HG03520 (cell line): Measurements from ENCODE around the gene IRF1.

ENCODE experiments used
- ATAC-seq: cut with Tn5 transposase; IDR thresholded peaks from one replicate; pipeline ENCODE4 v1.9.1; 2021; ENCODE audit warnings: mild to moderate bottlenecking, moderate library complexity; ENCODE audit not compliant: unreplicated experiment

Gene IRF1

DNA sequence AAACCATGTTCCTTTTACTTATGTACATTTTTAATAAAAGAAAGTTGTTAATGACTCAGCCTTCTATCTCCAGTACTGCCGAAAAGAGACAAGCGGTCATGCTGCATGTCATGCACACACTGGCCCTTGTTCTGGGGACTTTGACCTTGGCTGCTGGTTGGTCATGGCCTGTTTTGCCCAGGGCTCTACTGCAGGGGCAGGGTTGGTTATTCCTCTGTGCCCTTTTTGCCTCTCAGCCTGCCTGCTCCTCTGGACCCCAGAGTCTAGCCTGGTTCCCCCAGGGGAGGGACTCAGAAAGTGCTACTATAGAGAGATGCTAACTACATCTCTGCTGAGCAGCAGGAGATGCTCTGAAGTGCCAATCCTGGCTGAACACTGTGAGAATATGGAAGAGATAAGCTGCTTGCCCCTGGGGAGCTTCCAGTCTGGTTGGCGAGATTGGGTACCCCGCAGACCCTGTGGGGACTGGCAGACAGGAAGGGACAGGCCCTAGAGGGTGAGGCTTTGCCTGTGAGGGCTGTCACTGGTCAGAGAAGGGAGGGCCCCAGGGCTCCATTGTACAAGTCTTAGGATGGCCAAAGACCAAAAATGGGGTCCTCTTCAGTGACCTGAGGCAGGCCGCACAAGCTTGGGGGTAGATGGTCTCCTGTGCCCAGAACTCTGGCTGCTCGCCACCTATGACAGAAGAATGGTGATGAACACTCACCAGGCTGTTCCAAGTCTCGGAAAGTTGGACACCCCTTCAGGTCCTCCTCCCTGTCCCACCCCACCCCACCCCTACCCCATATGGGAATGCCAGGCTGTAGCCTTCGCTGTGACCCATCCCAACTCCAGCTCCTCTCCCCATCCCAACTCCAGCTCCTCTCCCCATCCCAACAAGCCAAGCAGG is 14.3 kb downstream of the IRF1 start:
- no peak for ATAC-seq

DNA sequence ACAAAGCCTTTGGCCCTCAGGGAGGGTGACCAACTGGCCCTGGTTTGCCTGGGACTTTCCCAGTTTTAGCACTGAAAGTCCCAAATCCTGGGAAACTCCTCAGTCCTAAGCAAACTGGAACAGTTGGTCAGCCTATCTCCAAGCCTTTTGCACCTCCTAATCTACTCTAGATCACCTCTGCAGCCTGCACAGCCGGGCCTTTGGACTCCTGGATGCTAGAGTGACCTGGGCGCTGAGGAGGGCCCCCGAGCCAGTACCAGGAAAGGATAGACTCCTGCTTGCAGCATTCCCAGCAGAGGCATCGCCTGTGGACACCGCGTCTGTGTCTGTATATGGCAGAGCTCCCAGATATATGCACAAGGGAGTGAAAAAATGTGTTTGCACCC is 15.1 kb downstream of the IRF1 start:
- no peak for ATAC-seq

DNA sequence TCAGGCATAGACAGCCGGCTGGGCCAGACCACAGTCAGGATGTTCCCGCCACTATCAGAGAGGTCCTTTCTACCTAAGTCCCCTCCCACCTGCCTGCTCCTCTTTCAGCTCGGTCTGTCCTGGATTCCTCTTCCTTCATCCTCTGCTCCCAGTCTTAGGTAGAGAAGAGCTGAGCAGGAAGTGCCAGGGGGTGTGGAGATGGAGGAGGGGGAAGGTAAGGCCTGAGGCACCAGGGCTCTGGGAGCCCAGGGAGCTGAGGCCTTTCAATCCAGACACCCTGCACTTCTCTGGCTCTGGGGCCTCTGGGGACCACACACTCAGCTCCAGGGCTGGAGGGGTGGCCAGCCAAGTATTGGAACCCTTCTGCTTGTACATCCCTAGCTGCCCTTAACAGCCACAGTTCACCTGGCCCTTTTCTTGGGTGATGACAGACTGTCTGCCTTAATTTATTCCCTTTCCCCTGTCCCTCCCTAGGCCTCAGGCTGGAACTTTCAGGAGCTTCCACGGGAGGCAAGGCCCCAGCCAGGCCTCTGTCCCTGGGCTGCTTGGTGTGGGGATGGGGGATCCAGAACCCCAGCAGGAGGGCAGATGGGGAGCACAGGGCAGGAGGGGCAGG is 15.6 kb downstream of the IRF1 start:
- ATAC-seq, result no peak

DNA sequence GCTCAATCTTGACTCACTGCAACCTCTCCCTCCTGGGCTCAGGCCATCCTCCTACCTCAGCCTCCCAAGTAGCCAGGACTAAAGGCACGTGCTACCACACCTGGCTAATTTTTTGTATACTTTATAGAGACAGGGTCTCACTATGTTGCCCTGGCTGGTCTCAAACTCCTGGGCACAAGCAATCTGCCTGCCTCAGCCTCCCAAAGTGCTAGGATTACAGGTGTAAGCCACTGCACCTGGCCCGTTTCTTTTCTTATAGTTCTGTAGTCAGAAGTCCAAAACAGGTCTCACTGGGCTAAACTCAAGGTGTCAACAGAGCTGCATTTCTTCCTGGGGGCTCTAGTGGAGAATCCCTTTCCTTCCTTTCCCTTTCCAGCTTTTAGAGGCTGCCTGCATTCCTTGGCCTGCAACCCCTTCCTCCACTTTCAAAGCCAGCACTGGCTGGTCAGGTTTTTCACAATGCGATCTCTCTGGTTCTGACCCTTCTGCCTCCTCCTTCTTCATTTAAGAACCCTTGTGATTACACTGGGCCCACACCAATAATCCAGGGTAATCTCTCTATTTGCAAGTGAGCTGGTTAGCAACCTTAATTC is 16.3 kb downstream of the IRF1 start:
- ATAC-seq, result no peak

DNA sequence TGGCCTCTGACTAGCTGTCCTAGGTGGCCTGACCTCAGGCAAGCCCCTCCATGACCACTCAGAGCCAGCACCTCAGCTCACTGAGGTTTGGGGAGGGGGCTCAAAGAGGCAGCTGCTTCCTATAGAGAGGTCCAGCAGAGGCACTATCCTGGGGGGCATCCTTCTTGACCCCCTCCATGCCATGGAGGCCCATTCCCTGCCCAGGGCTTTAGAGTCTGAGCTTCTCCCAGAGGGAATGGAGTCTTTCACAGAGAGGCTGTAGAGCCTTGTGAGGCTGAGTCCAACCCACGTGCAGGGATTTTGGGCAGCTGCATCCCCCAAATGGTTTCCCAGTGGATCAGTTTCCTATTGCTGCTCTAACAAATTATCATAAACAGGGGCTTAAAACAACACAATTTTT is 16.9 kb downstream of the IRF1 start:
- ATAC-seq, result no peak

DNA sequence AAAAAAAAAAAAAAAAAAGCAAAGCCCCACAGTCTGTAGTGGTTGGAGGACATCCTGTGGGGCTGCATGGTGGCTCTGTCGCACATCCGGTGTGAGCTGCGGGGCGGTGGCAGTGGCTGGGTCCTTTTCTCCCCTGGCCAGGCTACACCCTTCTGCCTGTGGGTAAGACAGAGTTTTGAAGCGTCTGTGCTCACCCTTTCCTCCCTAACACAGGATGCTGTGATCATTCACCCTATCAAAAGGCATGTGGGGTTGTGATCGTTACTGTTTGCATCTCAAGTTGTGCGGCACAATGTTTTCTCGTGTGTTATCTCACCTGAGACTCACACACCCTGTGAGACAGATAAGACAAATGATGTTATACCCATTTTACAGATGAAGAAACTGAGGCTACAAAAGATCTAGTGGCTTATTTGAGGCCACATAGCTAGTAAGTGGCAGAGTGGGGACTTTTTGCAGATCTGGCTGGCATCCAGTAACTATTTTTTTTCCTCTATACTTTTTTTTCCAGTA is 17.5 kb downstream of the IRF1 start:
- ATAC-seq, result peak; percentile 82

DNA sequence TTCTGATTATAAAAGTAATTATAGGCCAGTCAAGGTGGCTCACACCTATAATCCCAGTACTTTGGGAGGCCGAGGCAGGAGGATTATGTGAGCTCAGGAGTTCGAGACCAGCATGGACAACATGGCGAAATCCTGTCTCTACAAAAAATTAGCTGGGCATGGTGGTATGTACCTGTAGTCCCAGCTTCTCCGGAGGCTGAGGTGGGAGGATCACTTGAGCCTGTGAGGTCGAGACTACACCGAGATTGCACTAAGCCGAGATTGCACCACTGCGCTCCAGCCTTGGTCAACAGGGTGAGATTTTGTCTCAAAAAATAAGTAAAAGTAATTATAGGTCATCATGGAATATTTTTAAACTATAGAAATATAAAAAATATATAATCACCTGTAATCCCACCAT is 18.1 kb downstream of the IRF1 start:
- no peak for ATAC-seq

DNA sequence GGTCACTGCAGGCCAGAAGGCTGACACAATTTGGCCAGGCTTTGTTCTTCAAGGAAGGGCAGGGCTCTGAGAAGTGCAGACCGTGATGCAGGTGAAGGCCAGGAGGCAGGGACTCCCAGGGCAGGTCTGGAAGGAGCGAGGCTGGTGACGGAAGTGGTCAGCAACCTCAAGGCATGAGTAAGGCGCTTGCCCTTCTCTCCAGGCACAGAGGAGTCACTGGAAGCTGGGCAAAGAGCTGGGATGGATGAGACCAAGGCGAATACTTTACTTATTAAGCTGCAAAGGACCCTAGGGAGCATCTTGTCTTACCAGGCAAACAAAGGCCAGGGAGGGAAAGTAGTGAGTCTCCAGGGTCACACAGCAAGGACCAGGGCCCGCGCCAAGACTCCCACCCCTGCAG is 18.6 kb downstream of the IRF1 start:
- ATAC-seq, result no peak

DNA sequence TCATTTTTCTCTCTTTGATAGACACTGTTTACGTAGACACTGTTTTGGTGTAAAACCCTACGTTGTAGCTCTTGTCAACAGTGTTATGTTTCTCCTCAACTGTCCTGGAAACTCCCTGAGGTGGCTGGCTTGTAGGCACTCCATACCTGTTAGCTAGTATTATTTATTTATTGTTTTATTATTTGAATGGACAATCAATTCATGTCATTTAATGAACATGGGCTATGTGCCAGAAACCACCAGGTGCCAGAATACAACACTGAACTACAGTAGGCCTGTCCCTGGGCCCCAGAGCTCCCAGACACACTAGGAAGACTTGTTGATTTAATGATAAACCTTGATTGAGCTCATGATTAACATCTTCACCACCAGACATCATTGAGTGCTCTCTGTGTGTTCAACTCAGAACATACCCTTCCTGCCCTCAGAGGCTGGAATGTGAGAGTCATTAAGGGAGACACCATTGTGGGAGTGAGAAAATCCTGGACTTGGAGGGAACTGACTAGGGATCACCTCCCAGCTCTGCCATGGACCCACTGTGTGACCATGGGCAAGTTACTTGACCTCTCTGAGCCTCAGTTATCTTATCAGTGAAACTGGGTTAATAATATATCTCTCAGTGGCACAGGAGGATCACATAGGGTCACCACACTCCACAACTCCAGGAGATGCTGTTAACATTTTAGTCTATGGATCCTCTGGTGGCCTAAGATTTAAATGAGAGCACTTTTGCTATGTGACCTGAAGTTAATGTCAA is 19.2 kb downstream of the IRF1 start:
- ATAC-seq, result no peak

DNA sequence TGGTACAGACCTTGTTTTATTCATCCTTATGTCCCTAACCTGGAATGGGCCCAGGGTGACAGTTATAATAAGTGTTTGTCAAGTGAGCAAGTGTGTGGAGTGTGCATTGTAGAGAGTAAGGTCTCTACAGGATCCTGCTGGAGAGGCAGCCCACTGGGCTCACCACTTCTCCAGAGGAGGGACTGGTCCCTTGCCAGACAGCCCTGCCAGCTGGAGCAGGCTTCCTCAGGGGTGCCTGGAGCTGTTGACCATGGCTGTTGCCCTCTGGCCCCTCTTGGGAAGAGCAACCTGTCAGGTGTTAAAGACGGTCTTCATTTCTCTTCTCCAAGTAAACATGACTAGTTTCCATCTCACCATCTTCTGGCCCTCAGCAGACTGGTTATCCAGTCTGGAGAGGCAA is 20.0 kb downstream of the IRF1 start:
- no peak for ATAC-seq

DNA sequence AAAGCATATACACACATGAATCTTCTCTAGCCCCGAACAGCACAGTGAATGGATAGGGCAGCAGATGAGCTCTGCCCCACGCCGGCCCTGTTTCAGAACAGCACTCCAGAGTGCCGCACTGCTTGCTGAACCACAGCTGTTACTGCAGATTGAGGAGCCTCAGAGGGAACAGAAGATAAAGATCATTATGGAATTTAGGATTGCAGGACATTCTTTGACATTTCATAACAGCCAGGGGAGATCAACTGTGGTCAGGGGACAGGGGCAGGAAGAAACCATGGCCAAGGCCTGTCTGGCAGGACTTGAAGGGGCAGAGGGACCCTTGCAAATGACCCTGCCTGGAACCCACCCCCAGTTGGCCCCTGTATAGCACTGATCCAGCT is 20.6 kb downstream of the IRF1 start:
- no peak for ATAC-seq

DNA sequence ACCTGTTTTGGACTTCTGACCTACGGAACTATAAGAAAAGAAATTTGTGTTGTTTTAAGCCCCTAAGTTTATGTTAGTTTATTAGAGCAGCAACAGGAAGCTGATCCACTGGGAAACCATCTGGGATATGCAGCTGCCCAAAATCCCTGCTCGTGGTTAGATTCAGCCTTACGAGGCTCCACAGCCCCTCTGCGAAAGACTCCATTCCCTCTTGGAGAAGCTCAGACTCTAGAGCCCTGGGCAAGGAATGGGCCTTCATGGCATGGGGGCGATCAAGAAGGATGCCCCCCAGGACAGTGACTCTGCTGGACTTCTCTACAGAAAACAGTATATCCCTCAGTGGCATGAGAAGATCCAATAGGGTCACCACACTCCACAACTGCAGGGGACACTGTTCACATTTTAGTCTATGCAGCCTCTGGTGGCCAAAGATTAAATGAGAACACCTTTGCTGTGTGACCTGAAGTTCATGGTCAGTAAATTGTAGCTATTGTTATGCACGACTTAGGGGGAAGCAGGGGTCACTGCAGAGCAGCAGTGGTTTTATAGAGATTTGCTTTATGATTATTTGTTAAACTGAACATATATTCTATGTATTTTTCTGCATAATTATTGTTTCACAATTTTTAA is 21.1 kb downstream of the IRF1 start:
- no peak for ATAC-seq

DNA sequence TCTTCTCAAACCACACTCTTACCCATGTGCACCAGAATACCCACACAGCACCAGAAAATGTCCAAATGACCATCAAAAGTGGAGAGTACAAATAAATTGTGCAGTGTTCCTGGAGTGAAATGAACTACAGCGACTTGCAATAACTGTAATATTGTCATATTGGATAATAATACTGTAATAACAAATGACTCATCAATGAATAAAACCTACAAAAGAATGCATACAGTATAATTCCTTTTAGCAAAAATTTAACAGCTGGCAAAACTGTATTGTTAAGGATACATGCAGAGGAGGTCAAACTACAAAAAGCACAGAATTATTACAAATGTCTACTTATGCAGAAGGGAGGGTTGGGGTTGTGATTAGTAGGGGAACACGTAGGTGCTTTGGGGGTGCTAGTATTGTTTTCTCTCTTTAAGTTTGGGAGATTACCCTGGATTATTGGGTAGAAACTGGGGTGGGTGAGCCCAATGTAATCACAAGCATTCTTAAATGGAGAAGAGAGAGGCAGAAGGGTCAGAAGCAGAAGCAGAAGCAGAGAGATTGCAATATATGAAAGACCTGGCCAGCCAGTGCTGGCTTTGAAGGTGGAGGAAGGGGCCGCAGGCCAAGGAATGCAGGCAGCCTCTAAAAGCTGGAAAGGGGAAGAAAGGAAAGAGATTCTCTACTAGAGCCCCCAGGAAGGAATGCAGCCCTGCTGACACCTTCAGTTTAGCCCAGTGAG is 21.8 kb downstream of the IRF1 start:
- ATAC-seq, result no peak

DNA sequence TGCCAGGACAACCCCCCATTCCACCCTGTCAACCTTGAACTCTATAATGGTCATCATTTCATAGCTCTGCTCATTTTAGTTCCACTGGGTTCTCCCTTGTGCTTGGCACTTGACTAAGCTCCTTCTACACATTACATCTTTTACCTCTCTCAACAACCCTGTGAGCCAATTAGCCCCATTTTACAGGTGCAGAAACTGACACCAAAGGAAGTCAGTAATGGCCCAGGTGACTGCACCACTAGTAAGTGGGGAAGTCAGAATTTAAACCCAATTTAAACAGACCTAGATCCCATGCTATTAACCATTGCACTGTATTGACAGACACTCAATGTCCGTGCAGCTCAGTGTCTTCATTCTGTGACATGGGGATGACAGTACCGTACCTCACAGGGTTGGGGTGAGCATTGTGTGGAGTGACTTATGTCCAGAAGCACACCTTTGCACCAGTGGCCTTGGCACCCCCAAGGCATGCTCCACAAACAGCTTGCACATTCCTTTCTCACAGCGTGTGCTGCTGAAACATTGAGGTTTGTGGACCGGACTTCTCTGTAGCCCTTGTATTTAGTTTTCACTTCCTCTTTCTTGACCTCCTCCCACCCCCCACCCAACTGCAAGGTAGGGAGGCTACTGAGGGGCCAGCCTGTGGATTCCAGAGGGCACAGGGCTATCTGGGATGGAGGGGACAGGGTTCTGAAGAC is 23.1 kb downstream of the IRF1 start:
- ATAC-seq, result peak; percentile 35

DNA sequence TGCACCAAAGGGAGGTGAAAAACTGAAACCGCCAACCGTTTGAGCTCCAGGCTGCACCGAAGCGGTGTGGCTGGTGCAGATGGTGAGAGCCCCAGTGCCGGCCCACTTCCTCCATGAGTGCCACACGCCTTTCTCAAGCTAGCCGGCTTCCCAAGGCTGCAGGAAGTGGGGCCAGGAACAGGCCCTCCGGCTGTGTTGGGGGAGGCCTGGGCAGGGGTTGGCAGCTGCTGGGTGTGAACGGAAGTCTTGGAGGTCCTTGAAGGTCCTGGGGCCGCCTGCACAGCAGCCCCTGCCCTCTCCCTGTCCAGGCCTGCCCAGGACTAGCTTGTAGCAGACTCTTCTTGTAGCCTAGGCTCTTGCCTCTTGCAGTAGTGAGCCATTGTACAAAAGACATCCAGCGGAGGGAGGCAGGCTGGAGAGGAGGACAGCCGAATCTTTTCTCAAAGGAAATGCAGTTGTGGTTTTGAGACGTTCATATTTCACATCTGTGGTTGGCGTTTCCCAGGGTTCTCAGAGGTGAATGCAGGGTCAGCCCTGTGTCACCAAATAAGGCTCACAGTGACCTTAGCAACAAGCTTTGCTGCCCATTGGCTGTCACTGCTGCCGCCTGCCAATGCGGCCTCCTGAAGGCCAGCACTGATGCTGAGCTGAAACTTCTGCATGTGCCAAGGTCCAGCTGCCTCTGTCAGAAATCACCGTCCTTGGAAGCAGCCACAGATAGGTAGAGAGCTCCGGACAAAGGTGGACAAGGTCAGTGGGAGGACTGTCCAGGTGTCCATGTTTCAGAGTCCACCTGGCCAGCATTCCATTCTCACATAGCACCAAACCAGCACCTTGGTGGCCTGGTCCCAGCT is 23.9 kb downstream of the IRF1 start:
- peak; percentile 54 for ATAC-seq

DNA sequence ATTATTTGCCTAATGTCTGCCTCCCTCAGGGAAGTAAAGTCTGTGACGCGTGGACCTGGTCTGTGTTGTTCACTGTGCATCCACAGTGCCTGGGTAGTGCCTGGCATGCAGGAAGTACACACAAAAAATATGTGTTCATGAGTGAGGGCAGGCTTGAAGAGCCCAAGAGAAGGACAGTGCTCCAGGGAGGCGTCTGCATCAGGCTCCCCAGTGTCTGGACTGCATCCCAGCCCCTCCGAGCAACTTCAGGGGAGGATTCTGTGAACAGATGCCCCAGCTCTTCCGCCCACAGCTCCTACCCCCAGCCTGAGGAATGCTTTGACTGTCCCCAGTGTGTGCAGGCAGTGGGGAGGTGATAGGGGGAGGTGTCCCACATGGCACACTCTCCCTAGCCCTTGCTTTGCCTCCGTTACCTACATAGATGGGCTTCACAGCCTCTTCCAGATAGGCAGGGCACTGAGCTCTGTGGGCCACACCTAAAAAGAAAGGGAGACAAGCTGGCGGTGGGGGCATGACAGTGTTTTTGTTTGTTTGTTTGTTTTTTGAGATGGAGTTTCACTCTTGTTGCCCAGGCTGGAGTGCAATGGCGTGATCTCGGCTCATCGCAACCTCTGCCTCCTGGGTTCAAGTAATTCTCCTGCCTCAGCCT is 25.4 kb downstream of the IRF1 start:
- ATAC-seq, result no peak

DNA sequence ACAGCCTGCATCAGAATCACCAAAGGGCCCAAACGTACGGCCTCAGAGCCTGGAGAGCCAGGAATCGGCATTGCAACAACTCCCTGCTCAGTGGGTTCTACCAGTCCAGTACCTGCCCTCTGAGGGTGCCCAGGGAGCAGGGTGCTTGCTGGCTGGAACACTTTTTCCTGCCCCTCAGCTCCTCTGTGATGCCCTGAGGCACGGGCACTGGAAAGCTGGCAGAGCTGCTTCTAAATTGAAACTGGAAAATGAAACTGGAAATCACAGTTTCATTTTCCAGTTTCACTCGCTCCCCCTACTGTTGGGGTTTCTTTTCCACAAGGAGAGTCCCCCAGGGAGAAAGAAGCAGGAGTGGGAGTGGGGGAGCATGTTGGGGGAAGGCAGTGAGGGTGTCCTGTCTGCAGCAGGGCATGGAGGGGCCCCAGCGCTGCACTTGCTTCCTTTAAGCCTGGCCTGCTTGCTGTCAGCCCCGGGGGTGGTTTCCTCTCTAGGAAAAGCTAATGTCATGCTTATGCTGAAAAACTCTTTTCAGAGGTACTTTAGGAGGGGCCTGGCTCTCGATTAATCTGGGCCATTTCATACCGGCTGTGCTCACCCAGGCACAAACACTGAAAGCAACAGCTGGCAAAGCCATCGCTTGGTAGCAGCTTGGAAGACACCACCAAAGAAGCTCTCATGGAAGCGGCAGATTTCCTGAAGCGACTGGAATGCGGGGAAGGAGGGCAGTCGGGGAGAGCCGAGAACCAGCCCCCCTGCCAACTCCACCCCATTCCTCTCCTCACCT is 26.2 kb downstream of the IRF1 start:
- no peak for ATAC-seq

DNA sequence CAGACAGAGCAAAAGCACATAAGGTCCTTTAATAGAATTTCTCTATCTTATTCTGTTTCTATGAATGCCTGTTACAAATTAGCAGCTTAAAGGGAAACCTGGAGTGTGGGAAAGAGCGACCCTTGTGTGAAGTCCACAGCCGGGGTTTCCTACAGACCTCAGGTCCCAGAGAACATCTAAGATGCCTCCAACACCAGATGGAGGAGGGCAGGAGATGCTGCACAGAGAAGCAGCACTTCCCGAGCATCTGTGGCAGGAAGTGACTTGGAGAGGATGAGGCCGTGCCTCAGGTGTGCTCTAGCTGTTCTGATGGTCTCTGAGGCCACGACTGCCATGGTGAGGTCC is 26.8 kb downstream of the IRF1 start:
- ATAC-seq, result no peak
